Cortex of kidney (tissue), 1 donor: ENCODE data around the gene STPG1.

ENCODE experiments used
- DNase-seq: peaks from one replicate; lab custom pipeline; 2025; lab: John Stamatoyannopoulos, UW

Gene STPG1

GRCh38 chr1:24369801-24370200 lies 43.8 kb downstream of the STPG1 start:
- no peak for DNase-seq

- no peak for DNase-seq
These were observed 44.4 kb downstream of the STPG1 start for GRCh38 chr1:24369199-24369598.

GRCh38 chr1:24366707-24367106 lies 46.9 kb downstream of the STPG1 start:
- DNase-seq = no peak

GRCh38 chr1:24364975-24365678 lies 48.5 kb downstream of the STPG1 start:
- no peak for DNase-seq

GRCh38 chr1:24364605-24364974 lies 49.0 kb downstream of the STPG1 start:
- DNase-seq = no peak

GRCh38 chr1:24363994-24364393 lies 49.6 kb downstream of the STPG1 start:
- no peak for DNase-seq

- DNase-seq = no peak
These were observed 50.5 kb downstream of the STPG1 start for GRCh38 chr1:24362982-24363614.

GRCh38 chr1:24362396-24362795 lies 51.2 kb downstream of the STPG1 start:
- no peak for DNase-seq

GRCh38 chr1:24361811-24362210 lies 51.8 kb downstream of the STPG1 start:
- no peak for DNase-seq

- no peak for DNase-seq
These were observed 52.9 kb downstream of the STPG1 start for GRCh38 chr1:24360681-24361080.

- no peak for DNase-seq
These were observed 56.5 kb downstream of the STPG1 start for GRCh38 chr1:24357038-24357437.

GRCh38 chr1:24355466-24355865 lies 58.1 kb downstream of the STPG1 start:
- DNase-seq = no peak

GRCh38 chr1:24353292-24353891 lies 60.2 kb downstream of the STPG1 start:
- no peak for DNase-seq

- DNase-seq = no peak
These were observed 61.5 kb downstream of the STPG1 start for GRCh38 chr1:24351918-24352627.

- no peak for DNase-seq
These were observed 62.3 kb downstream of the STPG1 start for GRCh38 chr1:24351247-24351646.

GRCh38 chr1:24349891-24350290 lies 63.7 kb downstream of the STPG1 start:
- no peak for DNase-seq

GRCh38 chr1:24348196-24348595 lies 65.4 kb downstream of the STPG1 start:
- DNase-seq = no peak

GRCh38 chr1:24347159-24347934 lies 66.2 kb downstream of the STPG1 start:
- no peak for DNase-seq

GRCh38 chr1:24345334-24345733 lies 68.2 kb downstream of the STPG1 start:
- DNase-seq = no peak

GRCh38 chr1:24344090-24344742 lies 69.4 kb downstream of the STPG1 start:
- DNase-seq = no peak

GRCh38 chr1:24343412-24344089 lies 70.0 kb downstream of the STPG1 start:
- no peak for DNase-seq
